ACC112 (cell line): Measurements from ENCODE around the gene NRN1L.

Experiments
- H2AFZ ChIP-seq: fragments of 200-600 bp; sonication (generic); one replicate; pipeline ENCODE4 v1.6.0; 2017; ENCODE audit warnings: antibody characterized with exemption, low read length; ENCODE audit not compliant: unreplicated experiment
- H3K27ac ChIP-seq: fragments of 200-600 bp; sonication (generic); 2 replicates; pipeline ENCODE4 v1.5.1; 2014; ENCODE audit warnings: low read depth, mild to moderate bottlenecking, antibody characterized with exemption, low read length, moderate library complexity
- H3K27me3 ChIP-seq: fragments of 200-600 bp; sonication (generic); 2 replicates; pipeline ENCODE4 v1.6.1; 2014; ENCODE audit warnings: mild to moderate bottlenecking, antibody characterized with exemption, low read length, moderate library complexity, mixed read lengths; ENCODE audit not compliant: insufficient read depth
- H3K36me3 ChIP-seq: fragments of 200-600 bp; sonication (generic); 2 replicates; pipeline ENCODE4 v1.6.1; 2016; ENCODE audit warnings: mild to moderate bottlenecking, antibody characterized with exemption, low read length, moderate library complexity, mixed read lengths; ENCODE audit not compliant: insufficient read depth
- H3K4me1 ChIP-seq: fragments of 200-600 bp; sonication (generic); one replicate; pipeline ENCODE4 v1.6.1; 2016; ENCODE audit warnings: low read length, mixed read lengths; ENCODE audit not compliant: insufficient read depth, unreplicated experiment, control insufficient read depth
- H3K4me3 ChIP-seq: fragments of 200-600 bp; sonication (generic); 2 replicates; pipeline ENCODE4 v1.5.1; 2014; ENCODE audit warnings: mild to moderate bottlenecking, low read depth, low read length
- H3K79me2 ChIP-seq: fragments of 200-600 bp; sonication (generic); one replicate; pipeline ENCODE4 v1.6.0; 2016; ENCODE audit warnings: low read length; ENCODE audit not compliant: control insufficient read depth, unreplicated experiment, insufficient read depth

Gene NRN1L

DNA sequence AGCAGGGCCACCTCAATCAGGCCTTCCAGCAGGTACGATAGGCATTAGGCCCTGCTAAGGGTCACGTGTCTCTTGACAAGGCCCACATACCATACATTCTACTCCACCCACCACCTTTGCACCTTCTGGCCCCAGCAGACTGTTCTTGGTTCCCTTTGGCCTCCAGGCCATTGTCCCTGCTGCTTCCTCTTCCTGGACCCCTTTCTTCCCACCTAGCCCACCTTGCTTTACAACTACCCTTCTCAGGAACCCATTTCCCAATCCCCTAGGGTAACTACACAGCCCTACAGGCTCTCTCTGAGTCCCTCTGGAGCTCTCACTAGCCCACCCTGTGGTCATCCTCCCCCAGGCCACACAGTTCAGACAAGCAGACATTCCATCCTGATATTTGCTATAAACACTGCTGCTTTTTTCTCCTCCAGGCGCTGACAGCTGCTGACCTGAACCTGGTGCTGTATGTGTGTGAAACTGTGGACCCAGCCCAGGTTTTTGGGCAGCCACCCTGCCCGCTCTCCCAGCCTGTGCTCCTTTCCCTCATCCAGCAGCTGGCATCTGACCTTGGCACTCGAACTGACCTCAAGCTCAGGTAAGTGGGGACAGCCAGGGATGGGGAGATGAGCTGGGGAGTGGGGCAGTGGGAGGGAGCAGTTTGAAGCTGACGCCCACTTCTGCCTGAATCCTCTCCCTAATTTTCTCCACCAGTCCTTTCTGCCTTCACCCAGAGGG is 1.4 kb upstream of the NRN1L start:
- no peaks in the 10 kb centered on the region for H3K79me2 ChIP-seq
- no peak overlapping the region for H2AFZ ChIP-seq
- peaks cover 9% of the 10 kb centered on the region; the same call in 1 of the 2 replicates for H3K36me3 ChIP-seq
- H3K4me3 ChIP-seq: no peak overlapping the region
- no peaks in the 10 kb centered on the region for H3K27me3 ChIP-seq
- H3K27ac ChIP-seq: no peak overlapping the region
- peaks cover 3% of the 10 kb centered on the region for H3K4me1 ChIP-seq

DNA sequence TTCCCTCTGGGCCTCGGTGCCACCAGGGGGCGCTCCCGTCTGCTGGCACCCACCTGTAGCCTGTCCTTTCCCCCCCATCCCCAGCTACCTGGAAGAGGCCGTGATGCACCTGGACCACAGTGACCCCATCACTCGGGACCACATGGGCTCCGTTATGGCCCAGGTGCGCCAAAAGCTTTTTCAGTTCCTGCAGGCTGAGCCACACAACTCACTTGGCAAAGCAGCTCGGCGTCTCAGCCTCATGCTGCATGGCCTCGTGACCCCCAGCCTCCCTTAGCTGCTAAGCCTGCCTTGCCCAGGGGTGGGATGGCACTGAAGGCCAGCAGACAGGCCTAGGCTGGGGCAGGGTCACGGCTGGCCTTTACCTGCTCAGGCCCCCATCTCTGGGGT is 818 bp upstream of the NRN1L start:
- H3K27ac ChIP-seq: no peak overlapping the region
- H3K79me2 ChIP-seq: no peaks in the 10 kb centered on the region
- no peaks in the 10 kb centered on the region for H3K27me3 ChIP-seq
- peaks cover 3% of the 10 kb centered on the region for H3K4me1 ChIP-seq
- H3K4me3 ChIP-seq: no peak overlapping the region
- H2AFZ ChIP-seq: no peak overlapping the region
- peaks cover 9% of the 10 kb centered on the region; the same call in 1 of the 2 replicates for H3K36me3 ChIP-seq

DNA sequence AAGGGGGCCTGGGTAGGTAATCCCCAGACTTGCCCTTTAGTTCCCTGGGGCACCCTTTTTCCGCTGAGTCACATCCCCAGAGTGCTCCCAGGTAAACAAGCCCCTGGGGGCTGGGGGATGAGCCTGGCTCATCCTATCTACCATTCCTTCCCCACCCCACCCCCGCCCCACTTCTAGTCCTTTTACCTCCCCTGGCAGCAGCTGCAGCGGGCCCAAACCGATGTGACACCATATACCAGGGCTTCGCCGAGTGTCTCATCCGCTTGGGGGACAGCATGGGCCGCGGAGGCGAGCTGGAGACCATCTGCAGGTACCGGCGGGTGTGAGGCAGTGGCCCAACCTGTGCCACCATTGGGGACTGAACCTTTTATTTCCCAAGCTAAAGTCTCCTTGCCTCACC is 860 bp downstream of the NRN1L start:
- Histone ChIP-seq H2AFZ (no peak overlapping the region), H3K79me2 (no peaks in the 10 kb centered on the region), H3K27ac (no peak overlapping the region), H3K36me3 (0 out of 2 replicates have a peak, but pooled peaks cover 4% of the 10 kb centered on the region), H3K4me3 (no peak overlapping the region), H3K27me3 (no peaks in the 10 kb centered on the region), H3K4me1 (peaks cover 3% of the 10 kb centered on the region)

DNA sequence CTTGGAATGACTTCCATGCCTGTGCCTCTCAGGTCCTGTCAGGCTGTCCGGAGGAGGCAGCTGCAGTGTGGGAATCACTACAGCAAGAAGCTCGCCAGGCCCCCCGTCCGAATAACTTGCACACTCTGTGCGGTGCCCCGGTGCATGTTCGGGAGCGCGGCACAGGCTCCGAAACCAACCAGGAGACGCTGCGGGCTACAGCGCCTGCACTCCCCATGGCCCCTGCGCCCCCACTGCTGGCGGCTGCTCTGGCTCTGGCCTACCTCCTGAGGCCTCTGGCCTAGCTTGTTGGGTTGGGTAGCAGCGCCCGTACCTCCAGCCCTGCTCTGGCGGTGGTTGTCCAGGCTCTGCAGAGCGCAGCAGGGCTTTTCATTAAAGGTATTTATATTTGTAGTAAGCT is 1.3 kb downstream of the NRN1L start:
- H3K4me1 ChIP-seq: peaks cover 3% of the 10 kb centered on the region
- no peaks in the 10 kb centered on the region for H3K79me2 ChIP-seq
- H3K27ac ChIP-seq: no peak overlapping the region
- H3K27me3 ChIP-seq: no peaks in the 10 kb centered on the region
- H2AFZ ChIP-seq: no peak overlapping the region
- H3K36me3 ChIP-seq: no peaks in the 10 kb centered on the region
- H3K4me3 ChIP-seq: no peak overlapping the region

DNA sequence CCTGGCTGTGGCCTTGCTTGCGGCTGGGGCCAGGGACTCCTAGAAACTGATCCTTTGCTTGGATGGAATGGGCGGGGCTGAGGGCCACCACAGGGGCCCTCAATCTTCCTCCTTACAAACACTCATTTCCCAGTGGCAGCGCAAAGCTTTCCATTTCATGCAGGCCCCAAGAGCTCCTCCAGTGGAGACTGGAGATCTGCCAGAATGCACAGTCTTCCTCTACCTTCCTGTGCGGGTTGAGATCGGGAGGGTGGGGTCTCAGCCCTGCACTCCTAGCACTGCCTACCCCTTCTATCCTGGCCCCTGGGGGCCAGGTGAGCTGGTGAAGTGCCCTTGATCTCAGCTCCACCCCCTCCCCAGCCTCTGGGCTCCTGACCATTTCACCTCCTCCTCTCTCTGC is 1.7 kb downstream of the NRN1L start:
- Histone ChIP-seq H3K4me1 (peaks cover 3% of the 10 kb centered on the region), H3K27me3 (no peaks in the 10 kb centered on the region), H2AFZ (no peak overlapping the region), H3K27ac (no peak overlapping the region), H3K79me2 (no peaks in the 10 kb centered on the region), H3K36me3 (no peaks in the 10 kb centered on the region), H3K4me3 (no peak overlapping the region)

DNA sequence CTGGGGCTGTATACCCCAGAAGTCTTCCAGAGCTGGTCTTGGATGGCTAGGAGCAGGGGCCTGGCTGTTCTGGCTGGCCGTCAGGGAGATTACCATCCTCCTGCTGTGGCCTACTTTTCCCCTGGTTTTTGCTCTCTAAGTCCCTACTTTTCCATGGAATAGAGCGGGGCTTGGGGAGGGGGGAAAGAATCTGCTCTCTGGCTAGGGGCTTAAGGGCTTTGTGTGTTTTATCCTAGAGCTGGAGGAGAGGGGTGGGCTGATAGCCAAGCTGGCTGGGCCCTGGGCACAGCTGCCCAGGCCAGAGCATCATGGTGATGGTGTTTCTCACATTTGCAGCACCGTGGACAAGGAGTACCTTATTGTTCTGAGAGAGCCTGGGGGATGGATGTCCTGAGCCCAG is 3.6 kb downstream of the NRN1L start:
- no peak overlapping the region for H2AFZ ChIP-seq
- H3K4me1 ChIP-seq: peaks cover 3% of the 10 kb centered on the region
- no peak overlapping the region for H3K27ac ChIP-seq
- H3K4me3 ChIP-seq: no peak overlapping the region
- no peaks in the 10 kb centered on the region for H3K27me3 ChIP-seq
- H3K36me3 ChIP-seq: no peaks in the 10 kb centered on the region
- peaks cover 2% of the 10 kb centered on the region for H3K79me2 ChIP-seq

DNA sequence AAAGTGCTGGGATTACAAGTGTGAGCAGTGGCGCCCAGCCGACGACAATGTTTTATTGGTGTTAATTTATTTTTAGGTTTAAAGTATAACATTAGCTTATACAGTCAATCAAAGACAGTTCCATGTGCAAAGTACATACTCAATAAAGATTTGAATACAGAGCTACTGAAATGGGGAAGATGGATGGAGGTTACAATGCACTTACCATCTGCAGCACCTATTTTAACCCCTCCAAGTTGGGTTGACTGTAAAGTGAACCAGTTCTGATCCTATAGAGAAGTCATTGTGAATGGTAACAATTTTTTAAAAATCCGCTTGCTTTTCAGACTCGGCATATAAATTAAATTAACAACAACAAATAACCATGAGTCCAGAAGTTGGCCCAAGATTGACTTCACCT is 7.7 kb downstream of the NRN1L start:
- H3K27ac ChIP-seq: no peak overlapping the region
- peak overlapping the region; percentile 83 for H3K4me3 ChIP-seq
- no peaks in the 10 kb centered on the region for H3K27me3 ChIP-seq
- H2AFZ ChIP-seq: peak overlapping the region; percentile 67
- no peaks in the 10 kb centered on the region for H3K36me3 ChIP-seq
- H3K4me1 ChIP-seq: peaks cover 9% of the 10 kb centered on the region
- peaks cover 40% of the 10 kb centered on the region for H3K79me2 ChIP-seq

DNA sequence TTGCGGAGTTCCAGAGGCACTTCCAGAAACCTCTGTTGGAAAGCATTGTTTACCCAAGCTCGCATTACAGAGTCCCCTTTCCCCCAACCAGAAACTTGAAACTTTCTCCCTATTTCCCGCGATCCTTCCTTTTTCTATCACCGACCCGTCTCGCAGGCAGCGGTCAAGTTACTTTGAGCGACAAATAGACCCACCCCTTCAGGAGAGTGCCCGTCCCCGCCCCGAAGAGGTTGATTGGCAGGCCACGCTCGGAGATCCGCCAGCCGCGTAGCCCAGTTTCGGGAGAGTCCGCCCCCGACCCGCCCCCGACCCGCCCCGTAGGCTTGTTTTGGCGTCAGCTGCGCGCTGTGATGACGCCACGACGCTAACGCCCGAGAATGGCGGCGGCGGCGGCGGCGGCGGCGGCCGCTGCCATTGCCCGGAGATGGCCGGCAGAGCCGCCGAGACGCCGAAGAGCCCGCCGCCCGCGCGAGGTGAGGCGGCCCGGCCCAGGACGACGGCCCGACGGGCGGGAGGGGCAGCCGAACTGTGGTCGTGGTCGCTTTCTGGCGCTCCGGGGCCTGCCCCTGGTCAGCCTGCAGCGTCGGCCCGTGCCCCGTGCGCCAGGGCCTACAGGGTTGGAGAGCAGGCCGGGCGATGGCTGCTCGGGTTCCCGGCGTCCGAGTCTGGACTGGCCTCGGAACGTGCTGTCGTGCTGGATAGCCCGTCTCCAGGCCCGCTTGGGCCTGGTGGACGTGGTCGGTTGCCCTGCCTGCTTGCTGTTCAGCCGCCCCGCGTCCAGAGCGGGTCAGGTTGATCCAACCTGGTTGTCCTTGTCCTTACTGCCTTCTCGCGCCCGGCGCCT is 8.4 kb downstream of the NRN1L start, which contains the start of gene PSKH1:
TSS of gene PSKH1 (plus strand) at position 356 of the 844 bp plus-strand sequence. CDS start 15,496 bp downstream, outside the sequence.
- peak within 1 kb of the TSS; percentile 66 for H3K27ac ChIP-seq

DNA sequence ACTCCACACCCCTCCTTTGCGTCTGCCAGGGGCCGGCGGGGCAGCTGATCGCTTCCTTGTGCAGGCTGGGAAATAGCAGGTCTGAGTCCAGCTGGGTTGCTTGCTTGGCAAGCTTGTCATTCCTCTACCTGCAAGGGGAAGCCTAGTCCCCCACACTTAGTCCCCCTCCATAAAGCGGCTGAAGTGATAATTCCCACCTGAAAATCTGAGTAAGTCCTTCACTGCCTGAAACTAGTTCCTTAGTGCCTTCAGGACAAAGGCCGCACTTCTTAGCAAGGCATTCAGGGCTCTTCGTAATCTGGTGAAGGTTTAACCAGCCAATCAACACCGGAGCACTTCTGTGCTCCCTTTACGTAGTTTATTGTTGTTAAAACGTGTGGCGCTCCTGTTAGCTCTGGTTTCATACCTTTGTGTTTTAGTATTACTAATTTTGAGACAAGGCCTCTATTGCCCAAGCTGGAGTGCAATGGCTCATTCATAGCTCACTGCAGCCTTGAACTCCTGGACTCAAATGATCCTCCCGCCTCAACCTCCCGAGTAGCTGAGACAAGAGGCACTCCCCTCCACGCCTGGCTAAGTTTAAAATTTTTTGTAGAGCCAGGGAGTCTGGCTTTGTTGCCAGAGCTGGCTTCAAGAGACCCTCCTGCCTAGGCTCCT is 9.2 kb downstream of the NRN1L start:
- peak overlapping the region; percentile 83 for H3K4me3 ChIP-seq
- H3K36me3 ChIP-seq: no peaks in the 10 kb centered on the region
- H3K79me2 ChIP-seq: peaks cover 50% of the 10 kb centered on the region
- H2AFZ ChIP-seq: peak overlapping the region; percentile 97
- H3K27ac ChIP-seq: peak overlapping the region; percentile 66; the same call in 1 of the 2 replicates
- H3K27me3 ChIP-seq: no peaks in the 10 kb centered on the region
- peaks cover 9% of the 10 kb centered on the region for H3K4me1 ChIP-seq

More for the DNA sequence above, 8.4 kb downstream of the NRN1L start, which contains the start of gene PSKH1:
- Histone ChIP-seq H3K4me3 (peak within 1 kb of the TSS; percentile 83), H2AFZ (peak within 1 kb of the TSS; percentile 97), H3K4me1 (peaks cover 9% of the 10 kb centered on the region), H3K27me3 (no peaks in the 10 kb centered on the region), H3K36me3 (no peaks in the 10 kb centered on the region), H3K79me2 (peaks cover 45% of the 10 kb centered on the region)

DNA sequence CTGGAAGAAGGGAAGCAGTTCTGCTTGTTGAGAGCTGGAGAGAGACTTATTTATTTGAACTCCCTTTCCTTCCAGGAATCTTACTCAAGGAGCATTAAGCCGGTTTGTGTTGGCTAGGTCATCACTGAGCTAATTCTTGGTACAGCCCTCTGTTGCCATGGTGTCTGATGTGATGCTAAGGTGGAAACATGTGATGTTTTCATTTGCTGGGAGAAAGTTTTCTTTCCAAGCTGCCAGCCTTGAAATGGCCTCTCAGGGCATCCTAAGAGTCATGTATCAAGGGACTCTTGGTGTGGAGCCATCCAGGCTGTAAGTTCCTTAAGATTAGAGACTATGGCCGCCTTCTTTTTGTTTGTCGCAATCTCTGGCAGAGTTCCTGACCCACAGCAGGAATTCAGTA is 12.5 kb downstream of the NRN1L start:
- H3K36me3 ChIP-seq: no peaks in the 10 kb centered on the region
- no peak overlapping the region for H3K4me3 ChIP-seq
- no peak overlapping the region for H2AFZ ChIP-seq
- H3K79me2 ChIP-seq: peaks cover 67% of the 10 kb centered on the region
- 0 out of 2 replicates have a peak overlapping the region, but pooled peaks have one; percentile 2 for H3K27ac ChIP-seq
- H3K4me1 ChIP-seq: peaks cover 9% of the 10 kb centered on the region
- H3K27me3 ChIP-seq: no peaks in the 10 kb centered on the region
